Esophagus squamous epithelium (tissue), 4 donors: Measurements from ENCODE around the gene SMYD4.

Experiments used
- CTCF ChIP-seq, 6 experiments: fragments of 450-650 bp in 4 of 6; fragments of 200-600 bp in 2 of 6; sonication (generic) in 2 of 6; IDR thresholded peaks; one replicate each; pipeline ENCODE4 v1.5.1; 2016 to 2019; ENCODE audit warnings: antibody characterized with exemption in 6 of 6, mild to moderate bottlenecking in 4 of 6, moderate library complexity in 4 of 6
- POLR2A ChIP-seq, 4 donors: fragments of 450-650 bp; IDR thresholded peaks; one replicate each; pipeline ENCODE4 v1.6.1; 2017; ENCODE audit warnings: antibody characterized with exemption in 4 of 4, mild to moderate bottlenecking in 4 of 4, moderate library complexity in 3 of 4

- TF ChIP-seq CTCF (IDR thresholded peaks at IDR 0.05) (no peak), POLR2A (IDR thresholded peaks at IDR 0.05) (no peak)
Observed at GRCh38 chr17:1758807-1759206, 70.9 kb downstream of the SMYD4 start.
